Nephron progenitor cell (in vitro differentiated cells): Measurements from ENCODE around the gene COL18A1.

Source experiments
- DNase-seq: peaks from one replicate; pipeline ENCODE4 v3.0.0; 2021
- H3K27ac Mint-ChIP-seq: 2 replicates; pipeline ENCODE4 v1.8.0; 2021; ENCODE audit warnings: mild to moderate bottlenecking, moderate library complexity, mixed read lengths
- H3K27me3 Mint-ChIP-seq: 2 replicates; pipeline ENCODE4 v1.8.0; 2021; ENCODE audit warnings: mild to moderate bottlenecking, low read depth, mixed read lengths; ENCODE audit not compliant: poor library complexity
- H3K36me3 Mint-ChIP-seq: 2 replicates; pipeline ENCODE4 v1.8.0; 2021; ENCODE audit warnings: low read depth, mixed read lengths
- H3K4me1 Mint-ChIP-seq: 2 replicates; pipeline ENCODE4 v1.8.0; 2021; ENCODE audit warnings: mixed read lengths
- H3K4me3 Mint-ChIP-seq: 2 replicates; pipeline ENCODE4 v1.8.0; 2021; ENCODE audit warnings: mild to moderate bottlenecking, moderate library complexity, mixed read lengths
- H3K9me3 Mint-ChIP-seq: 2 replicates; pipeline ENCODE4 v1.8.0; 2021; ENCODE audit warnings: mild to moderate bottlenecking, moderate library complexity, mixed read lengths
- CTCF ChIP-seq: fragments of 200-600 bp; sonication (generic); IDR thresholded peaks from 2 replicates; pipeline ENCODE4 v1.5.0; 2021; ENCODE audit warnings: antibody characterized with exemption

Gene COL18A1

GRCh38 chr21:45358261-45358670, 46.7 kb upstream of the COL18A1 start:
- H3K27me3 Mint-ChIP-seq, result peaks cover 14% of the 10 kb centered on the region
- H3K4me3 Mint-ChIP-seq, result no peak overlapping the region
- H3K27ac Mint-ChIP-seq, result peak overlapping the region; percentile 48
- H3K36me3 Mint-ChIP-seq, result no peaks in the 10 kb centered on the region
- DNase-seq, result no peak
- H3K4me1 Mint-ChIP-seq, result peaks cover 91% of the 10 kb centered on the region
- no peaks in the 10 kb centered on the region for H3K9me3 Mint-ChIP-seq
- TF ChIP-seq CTCF, result no peak

- Mint-ChIP-seq H3K27ac (peak overlapping the region; percentile 48), H3K36me3 (no peaks in the 10 kb centered on the region), H3K9me3 (no peaks in the 10 kb centered on the region), H3K4me3 (no peak overlapping the region), H3K4me1 (peaks cover 87% of the 10 kb centered on the region), H3K27me3 (peaks cover 14% of the 10 kb centered on the region)
- no peak for DNase-seq
- no peak for TF ChIP-seq CTCF
These were observed 46.2 kb upstream of the COL18A1 start for GRCh38 chr21:45358711-45359310.

- Mint-ChIP-seq H3K27ac (no peak overlapping the region), H3K4me1 (peaks cover 87% of the 10 kb centered on the region), H3K4me3 (no peak overlapping the region), H3K36me3 (no peaks in the 10 kb centered on the region), H3K9me3 (no peaks in the 10 kb centered on the region), H3K27me3 (peaks cover 14% of the 10 kb centered on the region)
- no peak for TF ChIP-seq CTCF
- no peak for DNase-seq
These were observed 45.3 kb upstream of the COL18A1 start for GRCh38 chr21:45359451-45360217.

- no peak for TF ChIP-seq CTCF
- Mint-ChIP-seq H3K27me3 (peaks cover 20% of the 10 kb centered on the region), H3K4me3 (no peak overlapping the region), H3K4me1 (peaks cover 77% of the 10 kb centered on the region), H3K9me3 (no peaks in the 10 kb centered on the region), H3K27ac (no peak overlapping the region), H3K36me3 (no peaks in the 10 kb centered on the region)
- no peak for DNase-seq
These were observed 43.6 kb upstream of the COL18A1 start for GRCh38 chr21:45361033-45361997.

GRCh38 chr21:45362077-45362747, 42.8 kb upstream of the COL18A1 start:
- Mint-ChIP-seq H3K36me3 (no peaks in the 10 kb centered on the region), H3K27ac (no peak overlapping the region), H3K4me3 (no peak overlapping the region), H3K9me3 (no peaks in the 10 kb centered on the region), H3K4me1 (peaks cover 77% of the 10 kb centered on the region), H3K27me3 (peaks cover 16% of the 10 kb centered on the region)
- DNase-seq, result no peak
- no peak for TF ChIP-seq CTCF
